BLaER1 (cell line): Measurements from ENCODE around the gene DHX29.
"Not testable (repeated sequence)": the region's sequence is repeated elsewhere in the genome, so short reads cannot be mapped to it uniquely, and the experiment has no call there.

ENCODE experiments used
- H3K27ac ChIP-seq: shearing (Covaris generic); formaldehyde crosslinking; 2 replicates; pipeline ENCODE4 v1.8.1; 2022
- H3K27me3 ChIP-seq: shearing (Covaris generic); formaldehyde crosslinking; 2 replicates; pipeline ENCODE4 v1.8.1; 2022
- H3K36me3 ChIP-seq: shearing (Covaris generic); formaldehyde crosslinking; 2 replicates; pipeline ENCODE4 v1.8.1; 2022
- H3K4me1 ChIP-seq: shearing (Covaris generic); formaldehyde crosslinking; 2 replicates; pipeline ENCODE4 v1.8.1; 2022
- H3K4me2 ChIP-seq: shearing (Covaris generic); formaldehyde crosslinking; 2 replicates; pipeline ENCODE4 v1.8.1; 2022
- H3K4me3 ChIP-seq: shearing (Covaris generic); formaldehyde crosslinking; 2 replicates; pipeline ENCODE4 v1.8.1; 2022
- H3K9ac ChIP-seq: shearing (Covaris generic); formaldehyde crosslinking; 2 replicates; pipeline ENCODE4 v1.8.1; 2022
- H3K9me3 ChIP-seq: shearing (Covaris generic); formaldehyde crosslinking; 2 replicates; pipeline ENCODE4 v1.8.1; 2022
- H4K20me1 ChIP-seq: shearing (Covaris generic); formaldehyde crosslinking; 2 replicates; pipeline ENCODE4 v1.8.1; 2022
- Cebpa-rat ChIP-seq: shearing (Covaris generic); IDR thresholded peaks from 2 replicates; pipeline ENCODE4 v1.8.1; 2022

Gene DHX29

GRCh38 chr5:55338810-55339243, 31.3 kb upstream of the DHX29 start:
- H3K9ac ChIP-seq, result no peak overlapping the region
- H3K36me3 ChIP-seq, result peaks cover 53% of the 10 kb centered on the region
- H3K9me3 ChIP-seq, result no peaks in the 10 kb centered on the region
- TF ChIP-seq Cebpa-rat, result no peak
- H3K4me1 ChIP-seq, result no peaks in the 10 kb centered on the region
- no peak overlapping the region for H3K4me3 ChIP-seq
- H3K4me2 ChIP-seq, result no peak overlapping the region
- no peaks in the 10 kb centered on the region for H3K27me3 ChIP-seq
- H4K20me1 ChIP-seq, result peaks cover 68% of the 10 kb centered on the region
- H3K27ac ChIP-seq, result no peak overlapping the region

DNA sequence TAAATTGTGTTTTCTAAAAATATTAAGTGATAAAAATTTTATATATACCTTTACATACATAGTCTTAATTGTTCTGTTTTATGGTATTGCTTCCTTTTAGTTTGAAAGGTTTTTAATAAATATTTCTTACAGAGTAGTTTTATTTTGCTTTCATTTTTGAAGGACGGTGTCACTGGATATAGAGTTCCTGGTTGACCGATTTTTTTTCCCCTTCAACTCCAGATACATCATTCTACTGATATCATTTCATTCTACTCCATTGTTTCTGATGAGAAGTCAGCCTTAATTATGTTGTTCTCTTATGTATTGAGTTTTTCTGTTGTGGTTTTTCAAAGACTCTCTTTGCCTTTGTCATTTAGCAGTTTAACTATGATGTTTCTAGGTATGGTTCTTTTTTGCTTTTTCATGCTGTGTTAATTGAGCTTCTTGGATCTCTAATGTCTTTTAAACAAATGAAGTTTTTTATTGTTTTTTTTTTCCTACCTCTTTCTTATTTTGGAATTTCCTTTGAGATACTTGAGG, 30.7 kb upstream of the DHX29 start:
- TF ChIP-seq Cebpa-rat, result no peak

DNA sequence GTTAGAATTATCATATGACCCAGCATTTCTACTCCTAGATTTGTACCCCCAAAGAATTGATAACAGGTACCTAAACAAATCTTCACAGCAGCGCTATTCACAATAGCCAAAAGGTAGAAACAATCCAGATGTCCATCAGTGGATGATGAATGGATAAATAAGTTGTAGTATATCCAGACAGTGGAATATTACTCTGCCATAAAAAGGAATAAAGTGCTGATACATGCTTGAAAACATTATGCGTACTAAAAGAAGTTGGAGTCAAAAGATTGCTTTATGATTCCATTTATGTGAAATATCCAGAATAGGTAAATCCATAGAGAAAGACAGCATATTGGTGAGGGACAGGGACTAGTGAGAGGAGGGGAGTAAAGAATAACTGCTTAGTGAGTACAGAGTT, 26.3 kb upstream of the DHX29 start:
- Histone ChIP-seq H3K27ac (no peak overlapping the region), H3K4me1 (peaks cover 10% of the 10 kb centered on the region), H3K36me3 (peaks cover 66% of the 10 kb centered on the region), H4K20me1 (peaks cover 73% of the 10 kb centered on the region), H3K4me2 (no peak overlapping the region), H3K4me3 (no peak overlapping the region), H3K27me3 (no peaks in the 10 kb centered on the region), H3K9ac (no peak overlapping the region), H3K9me3 (no peaks in the 10 kb centered on the region)
- no peak for TF ChIP-seq Cebpa-rat

More for the DNA sequence above, 30.7 kb upstream of the DHX29 start:
- Histone ChIP-seq H3K9me3 (no peaks in the 10 kb centered on the region), H4K20me1 (peaks cover 68% of the 10 kb centered on the region), H3K36me3 (peaks cover 54% of the 10 kb centered on the region), H3K9ac (no peak overlapping the region), H3K27me3 (no peaks in the 10 kb centered on the region), H3K4me1 (no peaks in the 10 kb centered on the region), H3K27ac (no peak overlapping the region), H3K4me2 (no peak overlapping the region), H3K4me3 (no peak overlapping the region)

- H4K20me1 ChIP-seq, result peaks cover 66% of the 10 kb centered on the region
- no peak overlapping the region for H3K27ac ChIP-seq
- H3K9me3 ChIP-seq, result no peaks in the 10 kb centered on the region
- H3K9ac ChIP-seq, result no peak overlapping the region
- H3K27me3 ChIP-seq, result no peaks in the 10 kb centered on the region
- TF ChIP-seq Cebpa-rat, result no peak
- peaks cover 10% of the 10 kb centered on the region for H3K4me1 ChIP-seq
- no peak overlapping the region for H3K4me3 ChIP-seq
- peaks cover 71% of the 10 kb centered on the region for H3K36me3 ChIP-seq
- no peak overlapping the region for H3K4me2 ChIP-seq
Observed at GRCh38 chr5:55333017-55333416, 25.5 kb upstream of the DHX29 start.

GRCh38 chr5:55331321-55331720, 23.8 kb upstream of the DHX29 start:
- Histone ChIP-seq H3K27ac (no peak overlapping the region), H3K4me2 (no peak overlapping the region), H3K4me1 (peaks cover 10% of the 10 kb centered on the region), H3K9me3 (no peaks in the 10 kb centered on the region), H3K4me3 (no peak overlapping the region), H3K36me3 (peaks cover 77% of the 10 kb centered on the region), H3K27me3 (no peaks in the 10 kb centered on the region), H4K20me1 (peaks cover 59% of the 10 kb centered on the region), H3K9ac (no peak overlapping the region)
- no peak for TF ChIP-seq Cebpa-rat

GRCh38 chr5:55327281-55327680, 19.8 kb upstream of the DHX29 start:
- no peak overlapping the region for H3K27ac ChIP-seq
- no peak overlapping the region for H3K9ac ChIP-seq
- H3K4me3 ChIP-seq, result no peak overlapping the region
- no peak overlapping the region for H3K4me2 ChIP-seq
- H3K36me3 ChIP-seq, result peaks cover 80% of the 10 kb centered on the region
- TF ChIP-seq Cebpa-rat, result no peak
- peaks cover 10% of the 10 kb centered on the region for H3K4me1 ChIP-seq
- peaks cover 62% of the 10 kb centered on the region for H4K20me1 ChIP-seq
- no peaks in the 10 kb centered on the region for H3K9me3 ChIP-seq
- H3K27me3 ChIP-seq, result no peaks in the 10 kb centered on the region

DNA sequence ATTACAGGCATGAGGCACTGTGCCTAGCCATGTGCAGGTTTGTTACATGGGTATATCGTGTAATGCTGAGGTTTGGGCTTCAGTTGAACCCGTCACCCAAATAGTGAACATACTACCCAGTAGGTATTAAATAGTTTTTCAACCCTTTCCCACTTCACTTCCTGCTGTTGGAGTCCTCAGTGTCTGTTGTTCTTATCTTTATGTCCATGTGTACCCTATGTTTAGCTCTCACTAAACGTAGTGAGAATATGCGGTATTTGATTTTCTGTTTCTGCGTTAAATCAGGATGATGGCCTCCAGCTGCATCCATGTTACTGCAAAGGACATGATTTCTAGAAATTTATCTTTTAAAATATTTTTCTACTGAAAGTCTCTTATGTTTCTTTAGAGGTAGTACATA, 18.1 kb upstream of the DHX29 start:
- H3K4me2 ChIP-seq, result no peak overlapping the region
- TF ChIP-seq Cebpa-rat, result no peak
- no peak overlapping the region for H3K4me3 ChIP-seq
- peaks cover 66% of the 10 kb centered on the region for H3K36me3 ChIP-seq
- H4K20me1 ChIP-seq, result peaks cover 78% of the 10 kb centered on the region
- H3K9ac ChIP-seq, result no peak overlapping the region
- no peaks in the 10 kb centered on the region for H3K27me3 ChIP-seq
- H3K4me1 ChIP-seq, result peaks cover 10% of the 10 kb centered on the region
- no peaks in the 10 kb centered on the region for H3K9me3 ChIP-seq
- H3K27ac ChIP-seq, result no peak overlapping the region

GRCh38 chr5:55324815-55325418, 17.4 kb upstream of the DHX29 start:
- no peaks in the 10 kb centered on the region for H3K27me3 ChIP-seq
- no peak overlapping the region for H3K4me2 ChIP-seq
- H3K27ac ChIP-seq, result no peak overlapping the region
- peaks cover 63% of the 10 kb centered on the region for H3K36me3 ChIP-seq
- peaks cover 78% of the 10 kb centered on the region for H4K20me1 ChIP-seq
- H3K9me3 ChIP-seq, result no peaks in the 10 kb centered on the region
- H3K4me3 ChIP-seq, result no peak overlapping the region
- H3K9ac ChIP-seq, result no peak overlapping the region
- no peak for TF ChIP-seq Cebpa-rat
- H3K4me1 ChIP-seq, result peaks cover 4% of the 10 kb centered on the region

DNA sequence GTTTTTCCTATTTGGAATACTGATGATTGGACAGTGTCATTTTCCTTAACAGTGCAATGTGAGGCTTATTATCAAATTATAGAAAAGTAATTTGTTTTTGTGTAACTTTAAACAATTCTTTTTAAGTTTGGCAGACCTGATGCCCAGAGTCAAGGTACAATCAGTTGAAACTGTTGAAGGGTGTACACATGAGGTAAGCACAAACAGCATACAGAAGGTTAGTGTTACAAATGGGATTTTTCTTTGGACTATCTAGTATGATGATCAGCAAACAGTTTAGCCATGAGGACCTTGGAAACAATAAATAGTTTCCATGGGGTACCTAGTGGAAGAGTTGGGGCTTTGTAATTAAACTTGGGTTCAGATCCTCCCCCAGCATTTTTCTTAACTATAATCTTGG, 16.5 kb upstream of the DHX29 start:
- Histone ChIP-seq H3K9ac (no peak overlapping the region), H3K27ac (no peak overlapping the region), H3K27me3 (no peaks in the 10 kb centered on the region), H3K9me3 (no peaks in the 10 kb centered on the region), H3K4me1 (no peaks in the 10 kb centered on the region), H3K36me3 (peaks cover 54% of the 10 kb centered on the region), H4K20me1 (peaks cover 81% of the 10 kb centered on the region), H3K4me3 (no peak overlapping the region), H3K4me2 (no peak overlapping the region)
- no peak for TF ChIP-seq Cebpa-rat

DNA sequence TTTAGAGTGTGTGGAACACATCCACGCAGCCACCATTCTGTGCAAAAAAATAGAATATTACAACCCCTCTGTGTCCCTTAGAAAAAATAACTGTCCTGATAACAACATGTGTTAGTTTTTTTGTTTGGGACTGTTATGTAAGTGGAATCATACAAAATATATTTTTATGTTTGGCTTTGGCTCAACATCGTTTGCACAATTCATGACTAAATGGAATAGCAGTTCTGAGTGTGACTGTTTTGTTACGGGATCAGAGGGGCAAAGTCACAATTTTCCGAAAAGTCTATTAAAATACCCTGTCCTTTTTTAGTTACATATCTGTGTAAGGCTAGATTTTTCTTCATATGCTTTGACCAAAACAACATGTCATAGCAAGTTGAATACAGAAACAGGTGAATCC, 13.1 kb upstream of the DHX29 start:
- H3K36me3 ChIP-seq, result peaks cover 50% of the 10 kb centered on the region
- peaks cover 93% of the 10 kb centered on the region for H4K20me1 ChIP-seq
- no peak overlapping the region for H3K9ac ChIP-seq
- H3K4me1 ChIP-seq, result no peaks in the 10 kb centered on the region
- H3K9me3 ChIP-seq, result peaks cover 25% of the 10 kb centered on the region
- H3K27me3 ChIP-seq, result no peaks in the 10 kb centered on the region
- H3K4me3 ChIP-seq, result no peak overlapping the region
- no peak overlapping the region for H3K4me2 ChIP-seq
- H3K27ac ChIP-seq, result no peak overlapping the region
- TF ChIP-seq Cebpa-rat, result no peak

DNA sequence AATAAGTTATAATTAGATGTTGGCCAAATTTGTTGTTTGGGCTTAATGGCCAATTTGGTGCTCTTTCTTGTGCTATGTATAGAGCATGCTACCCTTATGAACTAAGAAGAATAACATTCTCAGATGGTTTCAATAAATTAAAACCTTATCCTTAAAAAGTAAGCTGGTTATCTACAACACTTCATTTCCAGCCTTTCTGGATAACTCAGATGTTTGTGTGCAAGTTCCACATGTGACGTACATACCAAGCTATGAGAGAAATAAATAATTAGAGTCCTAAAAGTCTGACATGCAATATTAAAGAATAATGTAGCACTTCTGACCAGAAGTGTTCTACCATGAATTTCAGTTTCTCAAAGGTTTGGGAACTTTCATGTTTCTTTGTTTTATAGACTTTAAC, 12.0 kb upstream of the DHX29 start:
- H3K9me3 ChIP-seq, result peaks cover 30% of the 10 kb centered on the region
- H3K4me1 ChIP-seq, result no peaks in the 10 kb centered on the region
- peaks cover 96% of the 10 kb centered on the region for H4K20me1 ChIP-seq
- no peak overlapping the region for H3K4me3 ChIP-seq
- H3K4me2 ChIP-seq, result no peak overlapping the region
- no peak overlapping the region for H3K9ac ChIP-seq
- no peak for TF ChIP-seq Cebpa-rat
- peaks cover 52% of the 10 kb centered on the region for H3K36me3 ChIP-seq
- no peaks in the 10 kb centered on the region for H3K27me3 ChIP-seq
- H3K27ac ChIP-seq, result no peak overlapping the region

DNA sequence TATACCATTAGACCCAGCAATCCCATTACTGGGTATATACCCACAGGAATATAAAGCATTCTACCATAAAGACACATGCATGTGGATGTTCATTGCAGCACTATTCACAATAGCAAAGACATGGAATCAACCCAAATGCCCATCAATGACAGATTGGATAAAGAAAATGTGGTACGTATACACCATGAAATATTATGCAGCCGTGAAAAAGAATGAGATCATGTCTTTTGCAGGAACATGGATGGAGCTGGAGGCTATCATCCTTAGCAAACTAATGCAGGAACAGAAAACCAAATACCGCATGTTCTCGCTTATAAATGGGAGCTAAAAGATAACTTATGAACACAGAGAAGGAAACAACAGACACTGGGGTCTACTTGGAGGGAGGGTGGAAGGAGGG, 10.7 kb upstream of the DHX29 start:
- H3K27me3 ChIP-seq, H3K4me3 ChIP-seq, H3K4me2 ChIP-seq, H3K4me1 ChIP-seq, H3K9ac ChIP-seq, H3K27ac ChIP-seq: not testable (repeated sequence)
- peaks cover 96% of the 10 kb centered on the region for H4K20me1 ChIP-seq
- H3K9me3 ChIP-seq, result peaks cover 39% of the 10 kb centered on the region
- H3K36me3 ChIP-seq, result peaks cover 49% of the 10 kb centered on the region
